K562 (cell line): ENCODE results near the gene MAP2K4. TPM values are rescaled to one million over a fixed set of nuclear protein-coding genes. Genes with fewer than 3 reads are reported as not detected.

Experiments used
- ATAC-seq: fragments of 200-7000 bp; cut with Tn5 transposase; 3 replicates; pipeline ENCODE4 v1.9.1; 2020; ENCODE audit warnings: moderate library complexity
- BruUV-seq: library from RNA; stranded (reverse); fragments of 400-500 nt; replicated peaks from 2 replicates; lab custom pipeline; 2021; lab: Mats Ljungman, UMichigan
- CTCF ChIA-PET: fragments of 300-600 bp; formaldehyde crosslinking; extraction: SDS; loops from one replicate; lab custom pipeline; 2021; ENCODE audit warnings: low intra/inter-chr PET ratio; lab: Yijun Ruan, JAX
- POLR2A ChIA-PET: fragments of 300-600, 350-650 bp; sonication (Branson Sonifier 250); formaldehyde crosslinking; extraction: SDS; loops from one replicate; lab custom pipeline; 2021; ENCODE audit warnings: antibody characterized with exemption, inconsistent platforms; lab: Yijun Ruan, JAX
- DNase-seq, 4 experiments: peaks; one replicate each; pipeline versions ENCODE4 v3.0.0 to v3.0.0-alpha.2; 2011 to 2018; ENCODE audit warnings: low spot score in 3 of 4, mixed read lengths in 3 of 4; ENCODE audit errors: extremely low read depth in 1 of 4
- FAIRE-seq: peaks from 2 replicates; lab custom pipeline; 2011; peaks lifted over from hg19 to GRCh38; lab: Jason Lieb, UNC
- H2AFZ ChIP-seq: 2 replicates; pipeline ENCODE4 v1.6.0; 2011; ENCODE audit warnings: low read depth, low read length, control low read depth, inconsistent platforms
- H3K27ac ChIP-seq: fragments of 200-600 bp; 3 replicates; pipeline ENCODE4 v1.8.0; 2011; ENCODE audit warnings: low read depth, mild to moderate bottlenecking, control low read depth, inconsistent platforms, low read length, moderate library complexity, mixed read lengths; ENCODE audit errors: extremely low read depth
- H3K27me3 ChIP-seq, 2 experiments: fragments of 300-600 bp in 1 of 2; 2 replicates in 1 of 2; 3 replicates in 1 of 2; pipeline versions ENCODE4 v1.6.0 to v1.8.0; 2011; ENCODE audit warnings: inconsistent platforms in 2 of 2, low read length in 2 of 2, mild to moderate bottlenecking in 1 of 2, mixed read lengths in 1 of 2, moderate library complexity in 1 of 2; ENCODE audit not compliant: control insufficient read depth in 2 of 2, insufficient read depth in 2 of 2
- H3K36me3 ChIP-seq: fragments of 300-600 bp; 3 replicates; pipeline ENCODE4 v1.8.0; 2011; ENCODE audit warnings: mild to moderate bottlenecking, low read length, inconsistent platforms; ENCODE audit not compliant: control insufficient read depth, insufficient read depth
- H3K4me1 ChIP-seq, 2 experiments: fragments of 200-600 bp in 1 of 2; replicated peaks in 1 of 2; 2 replicates in 1 of 2; 3 replicates in 1 of 2; pipeline versions ENCODE4 v1.5.1 to v1.8.0; 2011; ENCODE audit warnings: inconsistent platforms in 2 of 2, low read length in 2 of 2, mild to moderate bottlenecking in 1 of 2, mixed read lengths in 1 of 2, moderate library complexity in 1 of 2; ENCODE audit not compliant: control insufficient read depth in 2 of 2, insufficient read depth in 2 of 2
- H3K4me2 ChIP-seq: 2 replicates; pipeline ENCODE4 v1.6.1; 2011; ENCODE audit warnings: low read length, control low read depth, inconsistent platforms, mixed read lengths; ENCODE audit not compliant: insufficient read depth
- H3K4me3 ChIP-seq: fragments of 200-600 bp; sonication (generic), shearing (Covaris generic); 2 replicates; pipeline ENCODE4 v1.5.1; 2016; ENCODE audit warnings: control low read depth, inconsistent platforms
- H3K79me2 ChIP-seq: fragments of 200-600 bp; 3 replicates; pipeline ENCODE4 v1.8.0; 2011; ENCODE audit warnings: low read length, inconsistent platforms; ENCODE audit not compliant: control insufficient read depth, insufficient read depth
- H3K9ac ChIP-seq, 2 experiments: 2 replicates each; pipeline versions ENCODE4 v1.6.0 to v1.6.1; 2011; ENCODE audit warnings: low read depth in 2 of 2, low read length in 2 of 2, control low read depth in 1 of 2, inconsistent platforms in 1 of 2, mild to moderate bottlenecking in 1 of 2, mixed read lengths in 1 of 2; ENCODE audit not compliant: insufficient read depth in 1 of 2
- H3K9me1 ChIP-seq: one replicate; pipeline ENCODE4 v1.6.0; 2011; ENCODE audit warnings: inconsistent platforms, mild to moderate bottlenecking, low read length, moderate library complexity; ENCODE audit not compliant: control insufficient read depth, insufficient read depth
- H3K9me3 ChIP-seq: replicated peaks from 2 replicates; pipeline ENCODE4 v1.5.1; 2011; ENCODE audit warnings: low read depth, low read length, inconsistent platforms; ENCODE audit not compliant: control insufficient read depth, insufficient read depth
- H4K20me1 ChIP-seq: replicated peaks from 2 replicates; pipeline ENCODE4 v1.6.1; 2011; ENCODE audit warnings: low read length, inconsistent platforms, mixed read lengths; ENCODE audit not compliant: control insufficient read depth, insufficient read depth
- BRF1 ChIP-seq: IDR thresholded peaks from 3 replicates; pipeline ENCODE4 v1.6.1; 2011; ENCODE audit warnings: borderline replicate concordance, mild to moderate bottlenecking; ENCODE audit not compliant: insufficient read length; ENCODE audit errors: extremely low read depth
- CEBPG ChIP-seq, 3 experiments: fragments of 200-800 bp in 1 of 3; sonication (Bioruptor generic) in 1 of 3; sonication (generic) in 1 of 3; formaldehyde crosslinking in 1 of 3; IDR thresholded peaks in 2 of 3; conservative IDR thresholded peaks in 1 of 3; 2 replicates each; pipeline versions ENCODE4 v1.6.1 to v1.8.0; 2016 to 2022; ENCODE audit warnings: missing compliant biosample characterization in 2 of 3, missing genetic modification characterization in 2 of 3, mild to moderate bottlenecking in 1 of 3, missing genetic modification reagents in 1 of 3
- DIDO1 ChIP-seq: fragments of 450-650 bp; IDR thresholded peaks from 2 replicates; pipeline ENCODE4 v1.6.1; 2016; ENCODE audit warnings: low read depth, missing biosample characterization, missing genetic modification characterization
- FOXA3 ChIP-seq, 2 experiments: fragments of 450-650 bp in 1 of 2; sonication (generic) in 1 of 2; formaldehyde crosslinking; IDR thresholded peaks in 1 of 2; conservative IDR thresholded peaks in 1 of 2; 2 replicates each; pipeline versions ENCODE4 v1.4.0 to v1.8.0; 2020 to 2022; ENCODE audit warnings: mild to moderate bottlenecking in 2 of 2, missing genetic modification reagents in 1 of 2
- HINFP ChIP-seq: fragments of 450-650 bp; conservative IDR thresholded peaks from 2 replicates; pipeline ENCODE4 v1.6.1; 2016; ENCODE audit warnings: missing genetic modification characterization, low read depth, mild to moderate bottlenecking, control low read depth, missing compliant biosample characterization
- MBD2 ChIP-seq: sonication (generic); IDR thresholded peaks from 2 replicates; pipeline ENCODE4 v1.6.1; 2016; ENCODE audit warnings: low read depth, borderline replicate concordance
- SMAD3 ChIP-seq: fragments of 450-650 bp; formaldehyde crosslinking; conservative IDR thresholded peaks from 2 replicates; pipeline ENCODE4 v1.4.0; 2020; ENCODE audit warnings: mild to moderate bottlenecking
- TRIM24 ChIP-seq, 2 experiments: fragments of 450-650 bp; IDR thresholded peaks; 2 replicates each; pipeline ENCODE4 v1.6.1; 2016
- ZNF197 ChIP-seq: fragments of 200-800 bp; sonication (Bioruptor generic); IDR thresholded peaks from 2 replicates; pipeline ENCODE4 v1.6.1; 2016; ENCODE audit warnings: low read depth, missing genetic modification characterization, missing compliant biosample characterization
- ZNF311 ChIP-seq: fragments of 250-450 bp; sonication (Bioruptor Pico); IDR thresholded peaks from 2 replicates; pipeline ENCODE4 v1.4.0; 2020; ENCODE audit warnings: mild to moderate bottlenecking, moderate library complexity
- ZNF589 ChIP-seq: fragments of 200-800 bp; sonication (Bioruptor generic); IDR thresholded peaks from 2 replicates; pipeline ENCODE4 v1.6.1; 2016; ENCODE audit warnings: low read depth, missing genetic modification characterization, missing compliant biosample characterization
- WGBS: fragments of 100-300 bp; shearing (Covaris generic); methylation state at CpG from one replicate; pipeline ENCODE4 v1.1.6; 2016; ENCODE audit warnings: low coverage, mixed read lengths; ENCODE audit not compliant: insufficient coverage; ENCODE audit errors: missing lambda C conversion rate; 5-methylcytosine and 5-hydroxymethylcytosine counted together
- in situ Hi-C: fragments of 300-500 bp; cut with MboI; formaldehyde crosslinking; loops from 4 replicates; pipeline ENCODE4 v1.15.0; 2018; ENCODE audit warnings: inconsistent platforms, mixed read lengths
- intact Hi-C: fragments of 100-400 bp; cut with micrococcal nuclease; formaldehyde crosslinking; loops from 2 replicates; pipeline ENCODE4 v1.14.2; 2022
- polyA plus RNA-seq, 8 experiments: library from polyadenylated mRNA; depleted of rRNA in 4 of 8; stranded (reverse) in 5 of 8; unstranded in 3 of 8; fragments of >200 nt; fragmentation: Nextera tagmentation in 2 of 8; fragmentation: Illumina TruSeq in 1 of 8; extraction: Ambion mirVana in 2 of 8; extraction: Trizol in 1 of 8; gene quantifications; 2 replicates each; pipeline versions ENCODE4 v1.2.1 to v1.2.3, GENCODE V29; 2011 to 2014; ENCODE audit warnings: inconsistent platforms in 1 of 8, missing spikeins in 1 of 8
- total RNA-seq, 7 experiments: library from RNA; depleted of rRNA in 6 of 7; stranded (reverse); fragments of >200 nt in 6 of 7; fragmentation: Illumina TruSeq in 2 of 7; extraction: Trizol in 2 of 7; gene quantifications; 2 replicates each; pipeline versions ENCODE4 v1.2.1 to v1.2.3, GENCODE V29; 2011 to 2021; ENCODE audit warnings: low replicate concordance in 1 of 7
- TF ChIP-seq, protein P1 (sequence below): fragments of 450-650 bp; formaldehyde crosslinking; conservative IDR thresholded peaks from 2 replicates; pipeline ENCODE4 v1.4.0; 2022; ENCODE audit warnings: mild to moderate bottlenecking, missing genetic modification characterization

The MAP2K4 gene
- total and polyA plus RNA-seq, 9 of the 15 experiments (the other 6 are each of a cell fraction or from before 2014, with no cell fraction given), result 3.0 to 15.9 (median 10.8) TPM

GRCh38 chr17:12081720-12082119 is 61.0 kb downstream of the MAP2K4 start:
- ATAC-seq, result no peak
- no peaks in the 10 kb centered on the region for H3K9me3 ChIP-seq
- H3K4me2 ChIP-seq, result no peak overlapping the region
- intact Hi-C loops, result no loop called here
- no peaks in the 10 kb centered on the region for H4K20me1 ChIP-seq
- DNase-seq, result no peak
- H3K27ac ChIP-seq, result no peak overlapping the region
- H3K9ac ChIP-seq, result no peak overlapping the region
- H3K79me2 ChIP-seq, result no peaks in the 10 kb centered on the region
- in situ Hi-C loops, result no loop called here
- H3K27me3 ChIP-seq, result no peaks in the 10 kb centered on the region; a peak in 1 of 5 replicates
- no peak for TF ChIP-seq ZNF311 (CRISPR knock-in tag)
- TF ChIP-seq ZNF589 (CRISPR knock-in tag), result no peak
- no peak for TF ChIP-seq FOXA3 (CRISPR knock-in tag; conservative IDR thresholded peaks at IDR 0.05 in 1 of 2, IDR thresholded peaks at IDR 0.05 in 1 of 2)
- TF ChIP-seq CEBPG (CRISPR knock-in tag; IDR thresholded peaks at IDR 0.05), result no peak
- no peak for TF ChIP-seq CEBPG (tag; conservative IDR thresholded peaks at IDR 0.05 in 1 of 2, IDR thresholded peaks at IDR 0.05 in 1 of 2)
- TF ChIP-seq BRF1, result no peak
- TF ChIP-seq ZNF197 (CRISPR knock-in tag), result no peak
- no peak for TF ChIP-seq SMAD3 (CRISPR knock-in tag)
- TF ChIP-seq, protein P1, sequence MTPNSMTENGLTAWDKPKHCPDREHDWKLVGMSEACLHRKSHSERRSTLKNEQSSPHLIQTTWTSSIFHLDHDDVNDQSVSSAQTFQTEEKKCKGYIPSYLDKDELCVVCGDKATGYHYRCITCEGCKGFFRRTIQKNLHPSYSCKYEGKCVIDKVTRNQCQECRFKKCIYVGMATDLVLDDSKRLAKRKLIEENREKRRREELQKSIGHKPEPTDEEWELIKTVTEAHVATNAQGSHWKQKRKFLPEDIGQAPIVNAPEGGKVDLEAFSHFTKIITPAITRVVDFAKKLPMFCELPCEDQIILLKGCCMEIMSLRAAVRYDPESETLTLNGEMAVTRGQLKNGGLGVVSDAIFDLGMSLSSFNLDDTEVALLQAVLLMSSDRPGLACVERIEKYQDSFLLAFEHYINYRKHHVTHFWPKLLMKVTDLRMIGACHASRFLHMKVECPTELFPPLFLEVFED, result no peak
- TF ChIP-seq MBD2, result no peak
- no peak for TF ChIP-seq HINFP (tag)
- no peak for TF ChIP-seq TRIM24 (IDR thresholded peaks at IDR 0.05)
- TF ChIP-seq DIDO1 (tag), result no peak
- POLR2A ChIA-PET, result no interaction called here
- 0 out of 3 replicates have a peak, but pooled peaks cover 7% of the 10 kb centered on the region for H3K36me3 ChIP-seq
- H3K4me1 ChIP-seq, result peaks cover 0 to 3% of the 10 kb centered on the region in 2 experiments; a peak in 1 of 5 replicates
- no peak overlapping the region for H2AFZ ChIP-seq
- BruUV-seq, result no TSS peak
- no peak for FAIRE-seq
- H3K9me1 ChIP-seq, result no peaks in the 10 kb centered on the region
- CTCF ChIA-PET, result no interaction called here
- 95% methylated on average over 6 of the region's 8 CpGs for WGBS
- H3K4me3 ChIP-seq, result no peak overlapping the region
